Measurements from ENCODE around the gene TNKS1BP1.
"Not testable (repeated sequence)": the region's sequence is repeated elsewhere in the genome, so short reads cannot be mapped to it uniquely, and the experiment has no call there.

The TNKS1BP1 gene

DNA sequence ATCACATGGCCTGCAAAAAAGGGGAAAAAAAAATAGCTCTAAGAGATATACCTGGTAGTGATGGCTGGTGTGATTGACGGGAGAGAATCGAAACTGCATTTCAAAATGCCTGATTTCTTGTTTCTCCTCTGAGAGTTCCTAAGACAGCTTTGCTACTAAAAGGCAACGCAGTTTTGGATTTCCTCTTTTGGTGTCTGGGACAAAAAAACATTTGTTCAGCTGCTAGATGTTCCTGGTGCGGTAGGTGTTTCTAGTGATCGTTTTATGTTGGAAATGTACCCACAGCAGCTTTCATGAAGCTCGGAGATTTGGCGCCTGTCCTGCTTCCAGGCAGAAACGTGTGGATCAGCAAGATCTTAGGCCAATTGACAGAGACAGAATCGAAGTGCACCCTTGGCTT lies 31.5 kb upstream of the TNKS1BP1 start:
- no peak for DNase-seq (ENCODE audit: low read depth in 2 of 2)

DNA sequence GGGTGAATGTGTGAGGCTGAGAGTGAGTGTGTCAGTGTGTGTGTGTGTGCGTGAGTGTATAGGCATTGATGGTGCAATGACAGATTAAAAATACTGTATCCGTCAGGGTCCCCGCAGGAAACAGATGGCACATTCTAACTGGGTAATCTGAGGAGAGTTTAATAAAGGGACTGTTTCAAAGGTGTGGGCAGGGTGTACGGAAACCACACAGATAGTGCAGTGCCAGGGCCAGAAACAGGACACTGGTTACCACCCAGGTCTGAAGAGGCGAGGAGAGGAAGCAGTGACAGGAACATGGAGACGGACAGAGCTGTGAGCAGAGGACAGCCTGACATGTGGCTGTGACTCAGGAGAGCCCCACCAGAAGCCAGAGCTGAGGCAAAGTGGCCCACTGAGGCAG lies 29.9 kb upstream of the TNKS1BP1 start:
- no peak for DNase-seq (ENCODE audit: low read depth in 2 of 2)

DNA sequence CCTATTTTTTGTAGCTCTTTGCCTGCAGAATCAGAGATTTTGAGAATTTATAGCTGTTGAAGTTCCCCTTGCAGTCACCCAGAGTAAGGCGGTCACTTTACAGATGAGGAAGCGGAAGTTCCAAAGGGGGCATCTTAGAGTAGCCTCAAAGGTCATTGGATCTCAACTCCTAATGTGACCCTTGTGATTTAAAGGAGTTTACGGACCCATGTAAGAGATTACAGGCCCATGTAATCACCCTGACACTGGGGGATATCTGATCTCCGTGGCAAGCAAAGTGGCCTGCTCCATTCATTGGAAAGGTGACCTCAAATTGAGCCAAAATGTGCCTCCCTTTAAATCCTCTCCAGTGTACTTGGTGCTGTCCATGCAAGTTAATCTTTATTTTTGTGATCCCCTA lies 29.1 kb upstream of the TNKS1BP1 start:
- no peak for DNase-seq (ENCODE audit: low read depth in 2 of 2)

DNA sequence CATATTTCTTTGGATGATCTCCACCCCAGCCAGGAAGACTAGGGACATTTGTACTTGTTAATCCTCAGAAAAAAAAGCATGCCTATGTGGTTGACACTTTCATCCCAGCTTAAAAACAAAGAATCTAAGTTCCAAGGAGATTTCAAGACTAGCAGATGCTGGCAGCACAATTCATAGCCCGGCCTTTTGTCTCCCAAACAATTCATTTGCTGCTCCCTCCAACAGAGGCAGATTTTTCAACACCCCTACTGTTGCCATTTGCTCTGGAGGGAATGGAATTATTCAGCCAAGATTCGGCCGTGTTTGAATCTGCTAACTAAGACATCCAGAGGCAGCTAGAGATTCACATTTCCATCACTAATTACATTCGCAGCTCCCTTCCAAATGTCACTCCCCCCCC lies 28.7 kb upstream of the TNKS1BP1 start:
- no peak for DNase-seq (ENCODE audit: low read depth in 2 of 2)

DNA sequence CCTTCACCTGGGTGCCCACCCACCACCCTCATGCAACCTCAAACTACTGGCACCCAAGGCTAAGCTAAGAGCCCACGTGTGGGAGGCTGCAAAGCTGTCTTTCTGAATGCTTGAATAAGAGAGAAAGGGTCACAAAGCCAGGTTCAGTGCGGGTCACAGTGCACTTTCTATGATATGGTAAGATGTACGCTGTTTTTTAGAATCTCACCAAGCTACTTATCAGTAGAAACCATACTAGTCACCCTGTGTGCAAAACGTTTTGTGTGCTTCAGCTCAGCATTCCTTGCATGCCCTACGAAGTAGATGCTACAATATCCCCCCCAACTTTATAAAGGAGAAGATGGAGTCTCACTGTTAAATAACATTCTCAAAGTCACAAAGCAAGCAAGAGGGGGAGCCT lies 28.3 kb upstream of the TNKS1BP1 start:
- no peak for DNase-seq (ENCODE audit: low read depth in 2 of 2)

DNA sequence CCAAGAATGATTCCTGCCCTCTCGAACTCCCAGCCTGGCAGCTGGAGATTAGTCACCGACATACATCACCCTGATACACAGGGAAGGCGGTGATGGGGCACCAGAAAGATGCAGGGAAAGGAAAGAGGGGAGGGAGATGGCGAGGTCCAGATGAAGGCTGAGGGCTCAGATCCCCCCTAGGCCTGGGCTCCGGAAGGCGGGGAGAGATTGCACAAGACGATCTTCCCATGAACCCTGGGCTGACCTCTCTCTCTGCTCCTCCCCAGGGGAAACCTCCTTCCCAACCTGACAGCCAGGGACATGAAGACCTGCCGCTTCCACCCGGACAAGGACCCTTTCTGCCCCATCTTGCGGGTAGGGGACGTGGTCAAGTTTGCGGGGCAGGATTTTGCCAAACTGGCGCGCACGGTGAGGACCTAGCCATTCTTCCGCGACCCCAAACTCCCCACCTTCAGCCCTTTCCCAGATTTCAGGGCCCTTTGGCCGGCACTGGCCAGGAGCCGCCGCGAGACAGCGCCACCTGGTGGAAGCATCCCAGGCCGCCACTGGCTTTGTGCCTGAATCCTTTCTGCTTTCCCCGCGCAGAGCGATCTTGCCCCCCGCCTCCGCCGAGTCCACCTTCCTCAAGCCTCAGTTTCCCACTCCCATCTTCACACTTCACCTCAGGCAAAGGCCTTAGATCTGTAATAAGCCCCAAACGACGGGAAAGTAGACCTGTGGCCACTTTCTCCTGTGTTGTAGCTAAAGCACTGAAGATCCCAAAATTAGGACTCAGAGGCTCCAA lies 24.9 kb upstream of the TNKS1BP1 start:
- peak; percentile 53 to 59 for DNase-seq (ENCODE audit: low read depth in 2 of 2)

DNA sequence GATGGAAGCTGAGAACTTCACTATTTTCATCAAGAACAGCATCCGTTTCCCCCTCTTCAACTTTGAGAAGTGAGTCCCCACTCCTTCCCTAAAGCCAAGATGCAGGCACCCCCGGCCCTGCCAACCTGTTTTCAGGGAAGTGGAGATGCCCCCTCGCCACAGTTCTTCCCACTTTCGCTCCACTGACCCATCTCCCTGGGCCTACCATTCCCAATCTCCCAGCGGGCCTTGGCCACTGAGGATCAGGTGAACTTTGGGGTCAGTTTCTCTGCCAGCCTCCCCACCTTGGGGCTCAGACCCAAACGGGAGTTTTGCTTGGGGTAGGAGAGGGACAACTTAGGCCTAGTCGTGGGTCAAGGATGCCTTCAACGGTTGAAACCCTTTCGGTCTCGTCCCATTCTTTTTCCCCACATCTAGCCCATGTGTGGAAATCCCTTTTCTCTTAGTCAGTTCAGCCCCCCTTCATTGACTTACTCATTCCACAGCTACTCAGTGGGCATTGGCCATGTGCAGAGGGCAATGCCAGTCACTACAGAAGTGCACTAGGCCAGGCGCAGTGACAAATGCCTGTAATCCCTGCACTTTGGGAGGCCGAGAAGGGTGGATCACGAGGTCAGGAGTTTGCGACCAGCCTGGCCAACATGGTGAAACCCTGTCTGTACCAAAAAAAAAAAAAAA lies 24.0 kb upstream of the TNKS1BP1 start:
- no peak for DNase-seq (ENCODE audit: low read depth in 2 of 2)

DNA sequence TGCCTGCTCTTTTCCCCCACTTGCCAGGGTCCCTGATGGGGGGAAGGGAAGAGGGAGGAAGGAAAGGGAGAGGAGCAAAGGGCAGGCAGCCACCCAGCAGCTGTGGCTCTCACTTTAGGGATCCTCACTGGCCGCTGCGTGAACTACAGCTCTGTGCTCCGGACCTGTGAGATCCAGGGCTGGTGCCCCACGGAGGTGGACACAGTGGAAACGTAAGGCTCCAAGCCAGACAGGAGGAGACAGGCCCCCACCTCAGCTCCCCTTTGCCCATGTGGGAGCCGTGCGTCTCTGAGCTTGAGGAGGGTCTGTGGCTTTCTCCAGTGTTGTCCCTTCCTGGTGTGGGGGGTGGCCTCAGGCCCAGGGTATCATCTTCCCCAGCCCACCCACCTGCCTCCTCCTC lies 23.3 kb upstream of the TNKS1BP1 start:
- no peak for DNase-seq (ENCODE audit: low read depth in 2 of 2)

DNA sequence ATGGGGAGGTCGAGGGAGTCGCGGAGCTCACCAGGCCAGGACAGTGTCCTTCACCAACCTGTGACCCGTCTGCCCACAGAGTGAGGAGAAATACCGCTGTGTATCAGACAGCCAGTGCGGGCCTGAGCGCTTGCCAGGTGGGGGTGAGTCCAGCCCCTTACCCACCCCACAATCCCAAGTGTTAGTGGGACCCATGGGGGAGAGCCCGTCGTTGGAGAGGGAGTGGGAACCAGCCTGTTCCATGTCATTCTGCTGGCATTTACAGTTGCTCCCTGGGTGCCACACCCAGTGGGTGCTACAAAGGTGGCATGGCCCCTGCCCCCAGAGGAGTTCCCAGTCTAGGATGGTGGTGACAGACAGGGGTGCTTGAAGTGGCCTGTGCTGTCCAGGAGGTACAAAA lies 22.6 kb upstream of the TNKS1BP1 start:
- DNase-seq (ENCODE audit: low read depth in 2 of 2): no peak

DNA sequence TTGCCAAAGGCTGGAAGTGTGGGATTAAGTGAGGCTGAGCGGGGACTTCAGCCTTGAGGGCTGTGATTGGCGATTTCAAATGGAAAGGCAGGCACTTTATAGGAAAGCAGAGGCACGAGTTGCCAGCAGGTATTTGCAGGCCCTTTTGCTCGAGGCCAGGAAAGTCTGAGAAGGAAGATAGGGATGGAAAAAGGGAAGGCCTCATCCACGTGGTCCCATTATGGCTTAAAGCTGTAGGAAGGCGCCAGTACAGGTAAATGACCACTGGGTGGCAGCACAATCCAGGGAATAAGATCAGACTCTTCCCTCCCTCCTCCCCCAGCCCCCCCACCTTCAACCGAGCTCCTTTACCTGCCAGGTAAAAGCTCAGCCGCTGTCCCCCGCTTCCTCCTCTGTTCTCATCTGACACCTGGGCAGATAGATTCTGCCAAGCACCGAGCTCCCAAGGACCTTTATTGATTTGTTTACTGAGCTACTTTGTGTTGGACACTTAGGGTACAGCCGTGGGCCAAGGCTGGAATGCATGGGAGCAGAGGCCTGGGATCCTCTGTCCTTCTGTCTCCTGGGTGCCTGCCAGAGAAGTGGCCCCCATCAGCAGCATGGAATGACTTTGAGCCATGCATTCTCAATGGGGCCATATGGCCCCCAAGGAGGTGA lies 20.9 kb upstream of the TNKS1BP1 start:
- DNase-seq (ENCODE audit: low read depth in 2 of 2): peak; percentile 59 to 64

DNA sequence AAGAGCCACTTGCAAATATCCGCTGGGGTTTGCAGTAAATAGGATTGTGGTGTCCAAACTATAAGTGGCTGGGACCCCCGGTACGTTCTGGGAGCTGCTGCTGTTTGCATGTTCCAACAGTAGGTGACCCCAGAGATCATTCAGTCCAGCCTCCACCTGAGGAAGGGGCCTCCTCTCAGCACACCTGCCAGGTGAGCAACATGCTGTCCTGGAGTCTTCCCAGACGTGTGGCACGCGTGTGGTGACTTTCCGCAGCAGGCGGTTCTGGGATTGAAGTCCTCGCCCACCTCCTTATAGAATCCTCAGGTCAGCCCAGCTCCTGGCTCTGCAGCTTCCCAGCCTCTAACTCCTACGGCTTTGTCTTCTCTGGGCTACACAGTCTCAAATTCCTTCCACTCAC lies 20.1 kb upstream of the TNKS1BP1 start:
- no peak for DNase-seq (ENCODE audit: low read depth in 2 of 2)

DNA sequence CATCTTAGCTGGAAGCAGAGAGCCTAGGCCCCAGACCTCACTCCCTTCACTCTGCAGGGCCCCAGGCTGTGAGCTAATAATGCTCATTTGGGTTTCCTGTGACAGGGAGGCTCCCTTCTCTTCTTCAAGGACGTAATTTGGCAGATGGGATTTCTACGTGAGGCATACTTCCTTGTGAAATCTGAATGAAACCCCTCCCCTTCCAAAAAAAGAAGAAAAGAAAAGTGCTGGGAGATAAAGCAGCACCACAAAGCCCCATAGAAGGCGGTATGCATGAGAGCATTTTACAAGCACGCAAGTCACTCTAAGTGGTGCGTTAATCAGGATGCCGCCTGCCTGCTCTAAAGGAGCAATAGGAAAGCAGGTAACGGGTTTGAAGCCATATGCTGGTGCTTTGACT lies 19.1 kb upstream of the TNKS1BP1 start:
- DNase-seq (ENCODE audit: low read depth in 2 of 2): no peak

DNA sequence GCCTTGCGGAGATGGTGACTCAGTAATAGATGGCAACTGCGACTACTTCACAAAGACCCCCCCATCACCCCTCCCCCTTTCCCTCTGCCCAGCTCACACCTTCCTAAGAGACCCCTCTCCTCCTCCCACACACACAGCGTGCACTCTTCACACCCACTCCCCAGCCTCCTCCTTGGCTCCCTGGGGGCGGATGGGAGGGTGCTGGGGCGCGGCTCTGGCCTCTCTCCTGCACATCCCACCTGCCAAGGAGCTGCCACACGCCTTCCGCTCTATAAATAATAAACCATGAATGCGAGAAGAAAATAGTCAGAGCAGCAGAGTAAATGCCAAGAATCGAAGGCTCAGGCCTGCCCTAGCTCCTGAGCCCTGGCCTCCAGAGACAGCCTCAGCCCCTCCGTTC lies 17.9 kb upstream of the TNKS1BP1 start:
- DNase-seq (ENCODE audit: low read depth in 2 of 2): no peak

DNA sequence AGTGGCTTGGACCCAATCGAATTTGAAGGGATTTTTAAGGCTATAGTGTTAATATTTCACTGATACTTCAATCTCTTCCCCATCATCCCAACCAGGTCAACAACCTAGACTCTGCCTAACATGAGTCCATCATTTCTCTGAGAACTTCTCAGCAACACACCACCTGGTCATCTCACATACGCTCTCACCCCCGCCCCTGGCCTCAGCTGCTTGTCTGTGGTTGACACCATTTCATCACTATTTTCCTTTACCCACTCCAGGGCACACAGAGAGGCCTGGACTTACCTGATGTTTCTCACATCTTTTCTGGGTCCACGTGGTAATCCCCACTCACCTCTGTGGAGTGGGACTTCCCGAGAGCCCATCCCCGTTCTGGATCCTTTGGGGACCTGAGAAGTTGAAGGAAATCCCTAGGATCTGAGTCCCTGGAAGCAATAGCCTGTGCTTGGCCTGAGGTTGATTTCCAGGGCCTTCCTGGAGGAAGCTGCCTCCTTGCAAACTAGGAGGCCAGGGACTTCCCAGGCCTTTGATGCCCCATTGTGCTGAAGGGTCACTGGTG lies 16.6 kb upstream of the TNKS1BP1 start:
- DNase-seq (ENCODE audit: low read depth in 2 of 2): no peak

DNA sequence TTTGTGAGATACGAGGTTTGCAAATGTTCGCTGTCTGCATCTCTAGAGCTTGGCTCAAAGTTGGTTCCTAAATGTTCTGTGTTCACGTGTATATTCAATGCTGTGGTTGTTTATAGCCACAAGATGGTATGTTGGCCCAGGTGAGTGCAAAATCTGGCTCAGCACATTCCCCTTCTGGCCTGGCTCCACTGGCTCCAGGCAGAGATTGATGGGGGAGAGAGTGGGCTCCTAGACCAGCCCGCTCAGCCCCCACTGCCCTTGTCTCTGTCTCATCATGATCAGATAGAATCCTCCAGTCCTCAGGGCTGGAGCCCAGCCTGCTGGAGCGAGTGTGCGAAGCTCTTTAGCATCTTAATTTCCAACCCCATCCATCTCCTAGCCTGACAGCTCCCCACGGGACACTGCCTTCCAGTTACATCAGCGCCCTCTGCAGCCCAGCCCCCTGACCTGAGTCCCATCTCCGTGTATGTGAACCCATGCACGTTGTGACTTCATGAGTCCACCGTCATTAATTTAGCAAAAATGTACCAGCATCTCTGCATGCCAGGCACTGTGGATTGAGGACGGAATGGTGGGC lies 15.4 kb upstream of the TNKS1BP1 start:
- no peak for DNase-seq (ENCODE audit: low read depth in 2 of 2)

DNA sequence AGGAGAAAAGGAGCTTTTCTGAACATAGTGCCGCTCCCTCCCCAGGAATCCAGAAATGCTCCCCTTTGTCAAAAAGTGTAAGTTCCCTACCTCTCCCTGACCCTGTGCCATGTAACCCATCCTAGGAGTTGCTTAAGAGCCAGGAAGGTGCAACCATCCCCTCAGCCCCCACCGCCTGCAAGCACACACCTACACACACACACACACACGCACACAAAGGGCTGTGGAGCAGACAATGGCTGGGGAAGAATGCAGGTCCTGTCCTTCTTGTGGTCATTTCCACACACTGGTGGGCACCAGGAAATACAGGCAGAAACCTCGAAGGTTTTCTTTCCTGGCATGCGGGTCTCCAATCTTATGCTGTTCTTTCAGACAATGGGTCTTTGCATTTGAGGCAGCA lies 14.6 kb upstream of the TNKS1BP1 start:
- DNase-seq (ENCODE audit: low read depth in 2 of 2): no peak

DNA sequence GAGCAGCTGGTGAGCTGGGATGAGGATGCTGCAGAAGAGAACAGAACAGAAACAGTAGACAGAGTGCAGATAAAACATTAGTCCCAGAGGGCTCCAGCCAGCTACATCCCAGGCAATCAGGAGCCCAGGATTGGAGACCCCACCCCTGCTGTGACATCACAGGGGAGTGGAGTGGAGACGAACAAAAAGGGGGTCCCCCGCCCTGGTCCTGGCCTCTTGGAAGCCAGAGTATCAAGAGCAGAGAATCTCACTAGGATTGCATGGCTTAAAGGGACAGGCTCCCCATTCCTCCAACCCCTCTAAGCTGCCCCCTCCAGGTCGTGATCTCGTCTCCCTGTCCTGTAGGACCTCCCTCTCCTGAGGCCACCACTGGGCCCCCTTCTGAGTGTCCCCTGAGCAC lies 13.4 kb upstream of the TNKS1BP1 start, which contains the start of gene P2RX3:
P2RX3 (plus strand) TSS at position 211 of the 400 bp plus-strand sequence. CDS start 199 bp downstream, outside the sequence.
- DNase-seq (ENCODE audit: low read depth in 2 of 2): no peak

DNA sequence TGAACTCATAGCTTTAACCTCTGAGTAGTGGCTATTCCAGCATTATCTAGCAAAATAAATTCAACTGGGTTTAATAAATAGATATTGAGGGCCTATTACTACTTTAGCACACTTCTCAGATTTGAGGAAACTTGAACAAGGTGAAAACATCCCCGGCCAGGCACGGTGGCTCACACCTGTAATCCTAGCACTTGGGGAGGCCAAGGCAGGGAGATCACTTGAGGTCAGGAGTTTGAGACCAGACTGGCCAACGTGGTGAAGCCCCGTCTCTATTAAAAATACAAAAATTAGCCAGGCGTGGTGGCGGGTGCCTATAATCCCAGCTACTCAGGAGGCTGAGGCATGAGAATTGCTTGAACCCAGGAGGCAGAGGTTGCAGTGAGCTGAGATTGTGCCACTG lies 12.1 kb upstream of the TNKS1BP1 start:
- not testable (repeated sequence) for DNase-seq (ENCODE audit: low read depth in 2 of 2)

DNA sequence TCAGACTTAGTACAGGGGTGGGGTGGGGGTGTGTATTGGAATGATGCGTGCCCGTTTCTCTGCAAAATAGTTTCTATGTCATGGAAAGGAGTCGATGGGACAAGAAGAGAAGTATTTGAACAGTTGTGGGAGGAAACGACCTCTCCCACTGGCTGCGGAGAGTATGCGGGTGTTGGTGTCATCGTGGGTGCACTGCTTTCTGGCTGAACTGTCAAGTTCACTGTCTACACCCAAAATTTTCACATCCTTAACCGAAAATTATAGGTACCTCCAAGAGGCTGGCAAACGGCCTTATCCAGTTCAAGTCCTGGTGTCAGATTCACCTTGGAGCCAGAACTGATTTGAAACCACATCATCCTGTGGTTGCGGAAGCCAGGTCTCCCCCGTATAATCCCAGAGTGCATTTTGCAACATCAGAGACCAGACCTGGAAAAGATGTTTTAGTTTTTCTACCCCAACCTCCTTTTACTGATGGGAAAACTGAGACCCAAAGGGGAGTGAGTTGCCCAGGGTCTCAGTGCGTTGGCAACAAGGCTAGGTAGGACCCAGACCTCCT lies 11.4 kb upstream of the TNKS1BP1 start:
- DNase-seq (ENCODE audit: low read depth in 2 of 2): no peak

DNA sequence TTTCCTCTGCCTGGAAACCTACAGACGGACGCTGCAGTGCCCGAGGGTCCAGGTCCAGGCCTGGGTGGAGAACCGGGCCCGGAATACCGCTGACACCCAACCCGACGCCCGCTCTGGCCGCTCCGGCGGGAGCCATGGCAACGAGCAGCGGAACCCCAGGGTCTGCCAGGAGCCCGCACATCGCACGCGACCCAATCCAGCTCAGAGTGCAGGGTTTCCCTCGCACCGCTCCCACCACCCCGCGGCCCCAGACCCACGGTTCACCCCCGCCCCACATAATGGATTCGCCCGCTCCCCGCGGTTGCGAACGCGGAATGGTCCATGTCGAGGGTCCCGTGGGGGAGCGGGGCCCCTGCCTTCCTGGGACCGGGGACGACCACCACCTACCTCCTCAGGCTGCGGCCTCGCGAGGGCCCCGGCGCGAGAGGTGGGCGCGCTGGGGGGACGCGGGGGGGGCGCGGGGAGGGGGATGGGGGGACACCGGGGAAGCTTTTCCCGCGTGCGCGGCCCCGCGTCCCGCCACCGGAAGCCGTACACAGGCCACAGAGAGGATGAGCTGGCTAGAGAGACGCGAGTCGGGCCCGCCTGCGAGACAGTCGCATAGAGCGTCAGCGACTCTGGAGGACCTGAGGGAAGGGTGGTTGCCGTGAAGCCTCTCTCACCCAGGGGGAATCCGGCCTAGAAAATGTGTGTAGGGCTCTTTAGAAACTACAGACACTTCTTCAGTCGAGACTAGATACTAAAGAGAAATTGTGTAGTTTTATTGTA lies 10.8 kb upstream of the TNKS1BP1 start, which contains the start of gene SSRP1:
SSRP1 (minus strand) TSS at position 550 of the 768 bp plus-strand sequence. CDS start 771 bp downstream, outside the sequence.
- DNase-seq (ENCODE audit: low read depth in 2 of 2): peak; percentile 76 to 78

DNA sequence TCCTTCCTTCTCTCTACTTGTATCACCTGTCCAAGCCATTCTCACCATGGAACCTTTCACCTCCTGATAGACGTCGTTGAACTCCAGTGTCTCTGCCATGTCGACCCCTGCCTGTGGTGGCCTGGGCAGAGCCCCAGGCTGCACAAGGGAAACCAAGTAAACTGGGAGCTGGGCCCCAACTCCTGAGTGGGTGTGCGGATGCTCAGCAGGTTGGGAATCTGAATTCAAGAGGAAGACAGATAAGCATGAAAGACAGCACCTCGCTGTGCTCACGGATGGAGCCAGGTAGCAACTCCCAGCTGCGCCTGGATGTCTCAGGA lies 10.2 kb upstream of the TNKS1BP1 start:
- DNase-seq (ENCODE audit: low read depth in 2 of 2): no peak
